ENCODE data around the gene SART1. TPM values are rescaled to one million over a fixed set of nuclear protein-coding genes. Genes with fewer than 3 reads are reported as not detected.

The SART1 gene
- polyA plus RNA-seq, 1 donor (not counting 4 experiments of a cell fraction or from before 2014, with no cell fraction given): 14.7 TPM

GRCh38 chr11:65952052-65952521, 9.4 kb upstream of the SART1 start:
- Histone ChIP-seq H4K20me1 (ENCODE audit: control insufficient read depth, extremely low read depth, insufficient read depth, low read length) (no peaks in the 10 kb centered on the region), H3K4me2 (ENCODE audit: control insufficient read depth, extremely low read depth, insufficient read depth, low read depth, low read length) (no peak overlapping the region), H3K27me3 (ENCODE audit: control insufficient read depth, extremely low read depth, insufficient read depth, low read length) (no peaks in the 10 kb centered on the region), H3K4me3 (ENCODE audit: control insufficient read depth in 2 of 3, extremely low read depth in 1 of 3, insufficient read depth in 2 of 3, low read depth in 1 of 3, low read length in 3 of 3) (no peak overlapping the region), H2AFZ (ENCODE audit: control insufficient read depth, low read length) (no peak overlapping the region), H3K9me1 (ENCODE audit: control insufficient read depth, extremely low read depth, insufficient read depth, low read length) (no peaks in the 10 kb centered on the region), H3K9me3 (ENCODE audit: control insufficient read depth, low read depth, low read length) (no peaks in the 10 kb centered on the region), H3K36me3 (ENCODE audit: control insufficient read depth in 2 of 2, extremely low read depth in 1 of 2, insufficient read depth in 2 of 2, low read length in 2 of 2) (no peaks in the 10 kb centered on the region), H3K79me2 (ENCODE audit: control insufficient read depth, insufficient read depth, low read length) (no peaks in the 10 kb centered on the region), H3K9ac (ENCODE audit: control insufficient read depth, extremely low read depth, insufficient read depth, low read length) (no peak overlapping the region), H3K4me1 (ENCODE audit: control insufficient read depth, extremely low read depth, insufficient read depth, low read length) (peaks cover 5% of the 10 kb centered on the region), H3K27ac (ENCODE audit: control insufficient read depth, insufficient read depth, low read length) (no peak overlapping the region)
- dilution Hi-C loops (cut with MboI; ENCODE audit: extremely low pct_ligation_motif_present, low sequenced_read_pairs): no loop called here
- FAIRE-seq: no peak
- DNase-seq (ENCODE audit: low read depth, low spot score): no peak
- no peak for TF ChIP-seq EZH2 (IDR thresholded peaks at IDR 0.05; ENCODE audit: low read length)
- TF ChIP-seq, protein P1, sequence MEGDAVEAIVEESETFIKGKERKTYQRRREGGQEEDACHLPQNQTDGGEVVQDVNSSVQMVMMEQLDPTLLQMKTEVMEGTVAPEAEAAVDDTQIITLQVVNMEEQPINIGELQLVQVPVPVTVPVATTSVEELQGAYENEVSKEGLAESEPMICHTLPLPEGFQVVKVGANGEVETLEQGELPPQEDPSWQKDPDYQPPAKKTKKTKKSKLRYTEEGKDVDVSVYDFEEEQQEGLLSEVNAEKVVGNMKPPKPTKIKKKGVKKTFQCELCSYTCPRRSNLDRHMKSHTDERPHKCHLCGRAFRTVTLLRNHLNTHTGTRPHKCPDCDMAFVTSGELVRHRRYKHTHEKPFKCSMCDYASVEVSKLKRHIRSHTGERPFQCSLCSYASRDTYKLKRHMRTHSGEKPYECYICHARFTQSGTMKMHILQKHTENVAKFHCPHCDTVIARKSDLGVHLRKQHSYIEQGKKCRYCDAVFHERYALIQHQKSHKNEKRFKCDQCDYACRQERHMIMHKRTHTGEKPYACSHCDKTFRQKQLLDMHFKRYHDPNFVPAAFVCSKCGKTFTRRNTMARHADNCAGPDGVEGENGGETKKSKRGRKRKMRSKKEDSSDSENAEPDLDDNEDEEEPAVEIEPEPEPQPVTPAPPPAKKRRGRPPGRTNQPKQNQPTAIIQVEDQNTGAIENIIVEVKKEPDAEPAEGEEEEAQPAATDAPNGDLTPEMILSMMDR (optimal IDR thresholded peaks at IDR 0.05 in 1 of 3, IDR thresholded peaks at IDR 0.05 in 1 of 3, conservative IDR thresholded peaks at IDR 0.05 in 1 of 3; ENCODE audit: extremely low read depth in 1 of 3, insufficient read depth in 2 of 3, low read length in 3 of 3): no peak

DNA sequence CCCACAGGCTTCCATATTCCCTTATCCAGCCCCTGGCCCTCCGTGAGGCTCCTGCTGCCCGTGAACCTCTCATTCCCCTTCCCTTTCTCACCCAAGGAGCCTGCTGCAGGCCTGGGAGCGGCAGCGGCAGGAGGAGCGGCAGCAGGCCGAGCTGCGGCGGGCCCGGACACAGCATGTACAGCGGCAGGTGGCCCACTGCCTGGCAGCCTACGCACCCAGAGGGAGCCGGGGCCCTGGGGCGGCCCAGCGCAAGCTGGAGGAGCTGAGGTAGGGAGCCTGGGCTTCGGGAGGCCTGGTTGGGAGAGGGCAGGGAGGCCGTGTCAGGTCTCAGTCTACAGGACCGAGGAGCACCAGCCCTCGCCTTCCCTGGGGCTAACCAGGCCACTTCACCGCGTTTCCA, 8.1 kb upstream of the SART1 start:
- Histone ChIP-seq H3K4me1 (ENCODE audit: control insufficient read depth, extremely low read depth, insufficient read depth, low read length) (peaks cover 5% of the 10 kb centered on the region), H3K36me3 (ENCODE audit: control insufficient read depth in 2 of 2, extremely low read depth in 1 of 2, insufficient read depth in 2 of 2, low read length in 2 of 2) (no peaks in the 10 kb centered on the region), H3K27ac (ENCODE audit: control insufficient read depth, insufficient read depth, low read length) (no peak overlapping the region), H3K9ac (ENCODE audit: control insufficient read depth, extremely low read depth, insufficient read depth, low read length) (no peak overlapping the region), H3K27me3 (ENCODE audit: control insufficient read depth, extremely low read depth, insufficient read depth, low read length) (no peaks in the 10 kb centered on the region), H4K20me1 (ENCODE audit: control insufficient read depth, extremely low read depth, insufficient read depth, low read length) (no peaks in the 10 kb centered on the region), H3K9me1 (ENCODE audit: control insufficient read depth, extremely low read depth, insufficient read depth, low read length) (no peaks in the 10 kb centered on the region), H2AFZ (ENCODE audit: control insufficient read depth, low read length) (no peak overlapping the region), H3K4me3 (ENCODE audit: control insufficient read depth in 2 of 3, extremely low read depth in 1 of 3, insufficient read depth in 2 of 3, low read depth in 1 of 3, low read length in 3 of 3) (no peak overlapping the region), H3K4me2 (ENCODE audit: control insufficient read depth, extremely low read depth, insufficient read depth, low read depth, low read length) (no peak overlapping the region), H3K79me2 (ENCODE audit: control insufficient read depth, insufficient read depth, low read length) (no peaks in the 10 kb centered on the region), H3K9me3 (ENCODE audit: control insufficient read depth, low read depth, low read length) (no peaks in the 10 kb centered on the region)
- no peak for DNase-seq (ENCODE audit: low read depth, low spot score)
- dilution Hi-C loops (cut with MboI; ENCODE audit: extremely low pct_ligation_motif_present, low sequenced_read_pairs): no loop called here
- TF ChIP-seq EZH2 (IDR thresholded peaks at IDR 0.05; ENCODE audit: low read length): no peak
- TF ChIP-seq, protein P1 (optimal IDR thresholded peaks at IDR 0.05 in 1 of 3, IDR thresholded peaks at IDR 0.05 in 1 of 3, conservative IDR thresholded peaks at IDR 0.05 in 1 of 3; ENCODE audit: extremely low read depth in 1 of 3, insufficient read depth in 2 of 3, low read length in 3 of 3): no peak
- no peak for FAIRE-seq
